GM20431 (cell line): Measurements from ENCODE around the gene PA2G4.

ENCODE experiments used
- in situ Hi-C: fragments of 300-500 bp; cut with MseI, MboI; formaldehyde crosslinking; loops from one replicate; pipeline ENCODE4 v1.15.0; 2020; ENCODE audit warnings: low sequenced_read_pairs; ENCODE audit not compliant: unreplicated experiment

The PA2G4 gene

GRCh38 chr12:56161690-56162351 lies 57.5 kb downstream of the PA2G4 start:
- in situ Hi-C loops, result no loop called here

- in situ Hi-C loops, result no loop called here
Observed at GRCh38 chr12:56162468-56163290, 58.3 kb downstream of the PA2G4 start.
